ENCODE measurements around the gene PPARD. TPM values are rescaled to one million over a fixed set of nuclear protein-coding genes. Genes with fewer than 3 reads are reported as not detected.

PPARD gene
- total and polyA plus RNA-seq, 2 of the 13 experiments (the other 11 are each of a cell fraction or from before 2014, with no cell fraction given) = 6.1 to 13.3 TPM

GRCh38 chr6:35410131-35410530 lies 67.8 kb downstream of the PPARD start (continued):
- no peak for TF ChIP-seq ZFP36L1 (CRISPR knock-in tag; IDR thresholded peaks at IDR 0.05)
- TF ChIP-seq POLR2A (IDR thresholded peaks at IDR 0.05; ENCODE audit: insufficient read depth in 1 of 2, low read depth in 2 of 2, low read length in 2 of 2) = no peak
- no peak for TF ChIP-seq ZFP41 (CRISPR knock-in tag; IDR thresholded peaks at IDR 0.05; ENCODE audit: borderline replicate concordance)
- TF ChIP-seq YEATS4 (CRISPR knock-in tag; IDR thresholded peaks at IDR 0.05; ENCODE audit: borderline replicate concordance) = no peak
- no peak for TF ChIP-seq ZNF547 (CRISPR knock-in tag; IDR thresholded peaks at IDR 0.05)
- no peak for TF ChIP-seq SMAD1 (CRISPR knock-in tag; IDR thresholded peaks at IDR 0.05; ENCODE audit: borderline replicate concordance, low read depth)

- H3K4me1 ChIP-seq (ENCODE audit: insufficient read depth, low read length) = peaks cover 27% of the 10 kb centered on the region
- no peak overlapping the region for H2AFZ ChIP-seq (ENCODE audit: low read length)
- H3K4me3 ChIP-seq (replicated peaks in 1 of 3; ENCODE audit: insufficient read depth in 1 of 3, low read depth in 2 of 3, low read length in 3 of 3) = no peak overlapping the region
- TF ChIP-seq AHR (CRISPR knock-in tag; IDR thresholded peaks at IDR 0.05) (no peak), NFE2L1 (CRISPR knock-in tag; IDR thresholded peaks at IDR 0.05; ENCODE audit: borderline replicate concordance) (no peak), MEIS1 (CRISPR knock-in tag; IDR thresholded peaks at IDR 0.05; ENCODE audit: borderline replicate concordance) (no peak), ZNF3 (CRISPR knock-in tag; IDR thresholded peaks at IDR 0.05) (no peak), PAWR (CRISPR knock-in tag; IDR thresholded peaks at IDR 0.05; ENCODE audit: borderline replicate concordance) (no peak), FOXJ3 (CRISPR knock-in tag; IDR thresholded peaks at IDR 0.05; ENCODE audit: borderline replicate concordance) (no peak), HOMEZ (CRISPR knock-in tag; IDR thresholded peaks at IDR 0.05; ENCODE audit: low read depth) (no peak)
- no peak overlapping the region for H3K27ac ChIP-seq (ENCODE audit: extremely low read length, insufficient read depth, low read length)
- H4K20me1 ChIP-seq (ENCODE audit: insufficient read depth, low read length) = peaks cover 3% of the 10 kb centered on the region; the same call in 1 of the 2 replicates
- no peak overlapping the region for H3K4me2 ChIP-seq (ENCODE audit: low read depth, low read length)
- CTCF ChIA-PET (ENCODE audit: low intra/inter-chr PET ratio, low total read pairs) = no interaction called here
- no peak for FAIRE-seq
- POLR2A ChIA-PET = no interaction called here
- no peaks in the 10 kb centered on the region for H3K27me3 ChIP-seq (ENCODE audit: control insufficient read depth in 1 of 2, insufficient read depth in 2 of 2, low read length in 2 of 2)
- no TSS peak for BruUV-seq (replicated peaks)
- intact Hi-C loops (cut with micrococcal nuclease; ENCODE audit: unreplicated experiment) = no loop called here
- peaks cover 1 to 16% of the 10 kb centered on the region in 2 experiments; a peak in 3 of 5 replicates for H3K36me3 ChIP-seq (replicated peaks in 1 of 2; ENCODE audit: control insufficient read depth in 1 of 2, insufficient read depth in 2 of 2, low read length in 2 of 2)
- no peak for DNase-seq (ENCODE audit: low spot score)
- 95% methylated on average over 9 of the region's 9 CpGs for WGBS (ENCODE audit: low lambda C conversion rate)
- in situ Hi-C loops (cut with HindIII; ENCODE audit: extremely low pct_ligation_motif_present, low pct_unique_long_range_greater_than_20kb) = no loop called here
- no peak overlapping the region for H3K9ac ChIP-seq (ENCODE audit: insufficient read depth, low read depth, low read length)
- ATAC-seq = no peak
- no peaks in the 10 kb centered on the region for H3K79me2 ChIP-seq (ENCODE audit: insufficient read depth, low read length)
- no peaks in the 10 kb centered on the region for H3K9me3 ChIP-seq (ENCODE audit: low read length)
Measured at GRCh38 chr6:35411066-35411465, 68.7 kb downstream of the PPARD start.

Data from HepG2 (cell line).